RPMI8226 (cell line): Measurements from ENCODE around the gene NRL.
A peak's percentile ranks its signal among the peaks of the same experiment; 100 is the strongest.
"Not testable (repeated sequence)": the region's sequence is repeated elsewhere in the genome, so short reads cannot be mapped to it uniquely, and the experiment has no call there.

Experiments used
- DNase-seq: peaks from one replicate; pipeline ENCODE4 v3.0.0-alpha.2; 2015

Gene NRL

GRCh38 chr14:24123424-24124417 lies 9.0 kb upstream of the NRL start:
- DNase-seq = no peak

DNA sequence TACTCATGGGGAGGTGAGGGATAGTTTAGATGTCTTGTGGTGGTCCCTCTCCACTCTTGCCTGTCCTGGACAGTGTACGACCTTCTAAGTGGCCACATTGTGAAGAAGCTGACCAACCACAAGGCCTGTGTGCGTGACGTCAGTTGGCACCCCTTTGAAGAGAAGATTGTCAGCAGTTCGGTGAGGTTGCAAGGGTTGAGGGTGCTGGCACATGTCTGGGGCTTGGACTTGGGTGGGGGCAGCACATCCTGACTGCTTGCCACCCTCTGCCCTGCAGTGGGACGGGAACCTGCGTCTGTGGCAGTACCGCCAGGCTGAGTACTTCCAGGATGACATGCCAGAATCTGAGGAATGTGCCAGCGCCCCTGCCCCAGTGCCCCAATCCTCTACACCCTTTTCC lies 8.1 kb upstream of the NRL start:
- no peak for DNase-seq

DNA sequence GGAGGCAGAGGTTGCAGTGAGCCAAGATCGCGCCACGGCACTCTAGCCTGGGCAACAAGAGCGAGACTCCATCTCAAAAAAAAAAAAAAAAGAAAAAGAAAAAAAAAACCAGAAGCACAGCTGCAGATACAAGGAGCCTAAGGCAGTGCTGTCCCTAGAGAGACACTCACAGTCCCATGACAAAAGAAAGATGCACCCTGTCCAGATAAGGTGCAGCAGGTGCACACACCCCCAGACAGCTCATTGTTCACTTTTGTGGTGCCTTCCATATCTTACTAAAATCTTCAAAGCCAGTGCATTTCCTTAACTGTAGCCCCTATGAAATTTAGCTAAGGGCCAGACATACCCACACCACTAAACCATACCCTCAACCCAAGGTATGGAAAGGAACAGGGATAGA lies 7.7 kb upstream of the NRL start:
- DNase-seq = no peak

DNA sequence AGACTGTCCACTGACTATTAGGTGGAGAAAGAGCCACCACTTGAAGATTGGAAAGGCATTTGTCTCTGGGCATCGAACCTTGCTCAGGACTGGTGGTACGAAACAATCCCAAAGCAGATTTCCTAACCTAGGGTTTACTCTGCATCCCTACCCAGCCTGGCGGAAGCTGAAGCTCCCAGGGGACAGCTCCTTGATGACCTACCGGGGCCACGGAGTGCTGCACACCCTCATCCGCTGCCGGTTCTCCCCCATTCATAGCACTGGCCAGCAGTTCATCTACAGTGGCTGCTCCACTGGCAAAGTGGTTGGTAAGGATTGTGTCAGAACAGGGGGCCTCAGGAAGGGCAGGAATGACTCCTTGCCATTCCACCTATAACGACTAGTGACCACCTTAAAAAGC lies 6.5 kb upstream of the NRL start:
- no peak for DNase-seq

DNA sequence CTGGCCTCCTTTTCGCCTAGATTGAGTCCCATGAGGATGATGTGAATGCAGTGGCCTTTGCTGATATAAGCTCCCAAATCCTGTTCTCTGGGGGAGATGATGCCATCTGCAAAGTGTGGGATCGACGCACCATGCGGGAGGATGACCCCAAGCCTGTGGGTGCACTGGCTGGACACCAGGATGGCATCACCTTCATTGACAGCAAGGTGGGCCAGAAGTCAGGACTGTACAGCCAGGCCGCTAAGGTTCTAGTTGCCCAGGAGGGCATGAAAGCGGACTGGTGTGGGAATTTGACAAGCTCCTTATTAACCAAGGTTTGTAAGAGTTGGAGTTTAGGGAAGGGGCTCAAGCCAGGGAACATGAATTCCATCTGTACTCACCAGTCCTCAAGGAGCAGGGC lies 4.9 kb upstream of the NRL start:
- no peak for DNase-seq

DNA sequence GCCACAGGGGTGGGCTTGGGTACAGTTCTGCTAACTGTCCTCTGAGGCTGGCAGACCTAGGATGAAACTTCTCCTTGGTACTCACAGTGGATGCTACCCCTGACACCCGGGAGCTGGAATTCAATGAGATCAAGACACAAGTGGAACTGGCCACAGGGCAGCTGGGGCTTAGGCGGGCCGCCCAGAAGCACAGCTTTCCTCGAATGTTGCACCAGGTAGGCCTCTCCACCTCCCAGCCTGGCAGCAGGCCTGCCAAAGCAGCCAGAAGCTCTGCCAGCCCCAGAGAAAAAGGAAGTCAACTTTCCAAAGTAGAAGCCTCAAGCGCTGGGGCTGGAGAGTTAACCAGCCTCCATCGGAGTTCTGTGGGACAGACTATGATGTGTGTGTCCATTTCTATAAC lies 2.4 kb upstream of the NRL start:
- DNase-seq = no peak

- DNase-seq = no peak
These were observed 1.5 kb upstream of the NRL start for GRCh38 chr14:24116128-24116814.

- no peak for DNase-seq
These were observed 826 bp upstream of the NRL start for GRCh38 chr14:24115422-24116127.

GRCh38 chr14:24113801-24114531 lies 783 bp downstream of the NRL start:
- peak; percentile 83 for DNase-seq

- DNase-seq = no peak
These were observed 1.4 kb downstream of the NRL start for GRCh38 chr14:24113379-24113800.

- DNase-seq = no peak
These were observed 4.2 kb downstream of the NRL start for GRCh38 chr14:24110523-24110922.

DNA sequence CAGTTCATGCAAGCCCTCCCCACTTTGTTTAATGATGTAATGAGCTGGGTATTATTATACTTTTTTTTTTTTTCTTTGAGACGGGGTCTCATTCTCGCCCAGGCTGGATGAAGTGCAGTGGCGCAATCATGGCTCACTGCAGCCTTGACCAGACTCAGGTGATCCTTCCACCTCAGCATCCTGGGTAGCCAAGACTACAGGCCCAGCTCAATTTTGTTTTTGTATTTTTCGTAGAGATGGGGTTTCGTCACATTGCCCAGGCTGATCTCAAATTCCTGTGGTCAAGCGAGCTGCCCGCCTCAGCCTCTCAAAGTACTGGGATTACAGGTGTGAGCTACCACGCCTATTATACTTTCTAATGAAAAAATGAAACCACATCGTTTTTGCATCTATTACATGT lies 4.7 kb downstream of the NRL start:
- peak; percentile 28 for DNase-seq

DNA sequence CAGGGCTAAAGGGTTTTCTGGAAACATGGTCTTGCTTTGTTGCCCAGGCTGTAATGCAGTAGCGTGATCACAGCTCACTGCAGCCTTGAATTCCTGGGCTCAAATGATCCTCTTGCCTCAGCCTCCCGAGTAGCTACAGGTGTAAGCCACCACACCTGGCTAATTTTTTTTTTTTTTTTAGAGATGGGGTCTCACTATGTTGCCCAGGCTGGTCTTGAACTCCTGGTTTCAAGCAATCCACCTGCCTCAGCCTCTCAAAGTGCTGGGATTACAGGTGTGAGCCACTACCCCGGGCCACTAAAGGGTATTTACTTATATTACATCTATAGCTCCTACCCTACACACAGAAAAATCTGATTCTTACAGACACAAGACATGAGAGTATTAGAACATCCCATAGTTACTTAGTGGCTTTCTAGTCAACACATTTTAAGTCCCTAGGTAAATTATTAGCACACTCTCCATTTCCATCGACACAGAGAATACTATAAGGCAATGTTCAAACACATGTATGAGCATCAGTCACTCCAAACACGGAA lies 6.3 kb downstream of the NRL start:
- no peak for DNase-seq

DNA sequence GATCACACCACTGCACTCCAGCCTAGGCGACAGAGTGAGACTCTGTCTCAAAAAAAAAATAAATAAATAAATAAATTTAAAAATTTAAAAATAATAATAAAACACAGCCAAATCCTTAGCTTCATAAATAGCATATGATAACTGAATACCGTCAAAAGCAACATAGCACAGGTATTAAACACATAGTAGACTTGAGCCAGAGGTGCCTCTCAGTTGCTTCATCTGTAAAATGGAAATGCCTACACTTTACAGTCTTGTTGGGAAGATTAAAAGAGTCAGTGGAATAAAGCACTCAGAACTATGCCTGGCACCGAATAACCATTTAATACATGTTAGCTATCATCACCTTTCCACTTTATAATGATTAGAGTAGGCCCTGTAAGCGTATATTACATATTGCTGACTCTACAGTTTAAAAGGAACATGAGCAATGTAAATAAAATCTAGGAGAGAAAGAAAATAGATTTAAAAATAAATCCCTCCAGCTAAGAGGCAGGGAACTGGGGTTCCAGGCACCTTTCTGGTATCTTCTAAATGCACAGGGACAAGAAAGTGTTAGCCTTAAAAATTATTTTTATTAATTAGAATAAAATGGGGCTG lies 8.0 kb downstream of the NRL start:
- DNase-seq = no peak

GRCh38 chr14:24105609-24106239 lies 9.0 kb downstream of the NRL start:
- not testable (repeated sequence) for DNase-seq

GRCh38 chr14:24103451-24103850 lies 11.3 kb downstream of the NRL start:
- no peak for DNase-seq

GRCh38 chr14:24102357-24103048 lies 12.2 kb downstream of the NRL start:
- DNase-seq = no peak

- no peak for DNase-seq
These were observed 13.7 kb downstream of the NRL start for GRCh38 chr14:24100982-24101494.

DNA sequence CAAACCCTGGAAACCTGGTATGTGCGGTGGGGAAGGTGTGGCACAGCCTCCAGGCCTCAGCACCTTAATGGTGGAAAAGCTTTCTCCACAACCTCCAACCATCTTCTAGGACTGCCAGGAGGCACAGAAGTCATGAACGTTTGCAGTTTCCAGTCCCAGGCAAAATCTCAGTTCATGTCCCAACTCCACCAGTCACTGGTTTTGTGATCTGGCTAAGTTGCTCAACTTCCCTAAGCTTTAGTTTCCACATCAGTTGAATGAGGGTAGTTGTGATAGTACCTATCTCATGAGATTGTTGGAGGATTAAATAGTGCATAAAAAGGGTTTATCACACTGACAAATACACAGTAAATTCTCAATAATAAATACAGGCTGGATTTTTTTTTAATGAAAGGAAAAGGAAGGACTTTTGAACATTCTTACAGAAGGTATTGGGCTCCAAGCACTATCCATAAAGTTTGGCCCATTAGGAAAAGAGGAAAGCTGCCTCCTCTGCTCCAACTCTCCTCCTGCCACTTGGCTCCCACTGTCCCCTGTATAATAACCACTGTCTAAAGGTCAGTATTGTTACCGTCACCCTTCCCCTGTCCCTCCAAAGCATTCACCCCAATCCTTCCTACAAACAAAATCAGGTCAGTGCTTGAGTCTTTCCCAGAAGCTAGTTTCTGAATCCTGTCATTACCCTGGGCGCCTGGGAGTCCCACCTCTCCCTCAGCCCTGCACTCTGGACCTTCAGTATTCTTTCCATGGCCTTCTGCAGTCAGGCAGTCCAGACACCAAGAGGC lies 14.4 kb downstream of the NRL start:
- no peak for DNase-seq
